ENCODE results near the gene NCAM2. TPM values are rescaled to one million over a fixed set of nuclear protein-coding genes. Genes with fewer than 3 reads are reported as not detected.

NCAM2 gene
- total and polyA plus RNA-seq, 2 donors, result 0.34 to 0.52 TPM

GRCh38 chr21:20997311-20997635 is 936 bp upstream of the NCAM2 start:
- H3K4me3 ChIP-seq (ENCODE audit: low read length in 2 of 2), result peak overlapping the region in 1 of 2 donors; percentile 39
- peaks cover 15 to 27% of the 10 kb centered on the region in 2 donors for H3K27me3 ChIP-seq (ENCODE audit: control insufficient read depth in 2 of 2, insufficient read depth in 1 of 2, low read length in 1 of 2)
- no peak overlapping the region for H3K27ac ChIP-seq (ENCODE audit: low read depth in 1 of 2, low read length in 1 of 2)
- 3% methylated on average over 20 of the region's 20 CpGs for WGBS
- no peaks in the 10 kb centered on the region for H3K36me3 ChIP-seq (ENCODE audit: control insufficient read depth in 2 of 2, insufficient read depth in 2 of 2, low read length in 1 of 2)
- DNase-seq (ENCODE audit: low read depth in 6 of 9, low spot score in 9 of 9), result no peak
- peaks cover 0 to 4% of the 10 kb centered on the region in 2 donors for H3K9me3 ChIP-seq (ENCODE audit: control insufficient read depth in 2 of 2, insufficient read depth in 1 of 2, low read length in 1 of 2)
- H3K4me1 ChIP-seq (ENCODE audit: control insufficient read depth in 2 of 2, insufficient read depth in 2 of 2, low read length in 2 of 2), result peaks cover 6 to 8% of the 10 kb centered on the region in 2 donors

- peak overlapping the region; percentile 28 to 39 for H3K4me3 ChIP-seq (ENCODE audit: low read length in 2 of 2)
- H3K9me3 ChIP-seq (ENCODE audit: control insufficient read depth in 2 of 2, insufficient read depth in 1 of 2, low read length in 1 of 2), result peaks cover 0 to 4% of the 10 kb centered on the region in 2 donors
- peaks cover 6 to 8% of the 10 kb centered on the region in 2 donors for H3K4me1 ChIP-seq (ENCODE audit: control insufficient read depth in 2 of 2, insufficient read depth in 2 of 2, low read length in 2 of 2)
- H3K36me3 ChIP-seq (ENCODE audit: control insufficient read depth in 2 of 2, insufficient read depth in 2 of 2, low read length in 1 of 2), result no peaks in the 10 kb centered on the region
- peak in 1 of 9 donors; percentile 5 for DNase-seq (ENCODE audit: low read depth in 6 of 9, low spot score in 9 of 9)
- H3K27me3 ChIP-seq (ENCODE audit: control insufficient read depth in 2 of 2, insufficient read depth in 1 of 2, low read length in 1 of 2), result peaks cover 15 to 27% of the 10 kb centered on the region in 2 donors
- WGBS, result 1% methylated on average over 14 of the region's 14 CpGs
- H3K27ac ChIP-seq (ENCODE audit: low read depth in 1 of 2, low read length in 1 of 2), result no peak overlapping the region
Observed at GRCh38 chr21:20998456-20998789, 214 bp downstream of the NCAM2 start.

GRCh38 chr21:20998886-20999285 is 677 bp downstream of the NCAM2 start:
- no peak for DNase-seq (ENCODE audit: low read depth in 6 of 9, low spot score in 9 of 9)
- Histone ChIP-seq H3K27me3 (ENCODE audit: control insufficient read depth in 2 of 2, insufficient read depth in 1 of 2, low read length in 1 of 2) (peaks cover 15 to 27% of the 10 kb centered on the region in 2 donors), H3K4me1 (ENCODE audit: control insufficient read depth in 2 of 2, insufficient read depth in 2 of 2, low read length in 2 of 2) (peaks cover 6 to 8% of the 10 kb centered on the region in 2 donors), H3K9me3 (ENCODE audit: control insufficient read depth in 2 of 2, insufficient read depth in 1 of 2, low read length in 1 of 2) (peaks cover 0 to 4% of the 10 kb centered on the region in 2 donors), H3K4me3 (ENCODE audit: low read length in 2 of 2) (peak overlapping the region in 1 of 2 donors; percentile 39), H3K36me3 (ENCODE audit: control insufficient read depth in 2 of 2, insufficient read depth in 2 of 2, low read length in 1 of 2) (no peaks in the 10 kb centered on the region), H3K27ac (ENCODE audit: low read depth in 1 of 2, low read length in 1 of 2) (no peak overlapping the region)
- 40% methylated on average over 5 of the region's 5 CpGs for WGBS

- peaks cover 0 to 4% of the 10 kb centered on the region in 2 donors for H3K9me3 ChIP-seq (ENCODE audit: control insufficient read depth in 2 of 2, insufficient read depth in 1 of 2, low read length in 1 of 2)
- WGBS, result 29% methylated on average over 3 of the region's 3 CpGs
- H3K27ac ChIP-seq (ENCODE audit: low read depth in 1 of 2, low read length in 1 of 2), result no peak overlapping the region
- H3K36me3 ChIP-seq (ENCODE audit: control insufficient read depth in 2 of 2, insufficient read depth in 2 of 2, low read length in 1 of 2), result no peaks in the 10 kb centered on the region
- H3K4me1 ChIP-seq (ENCODE audit: control insufficient read depth in 2 of 2, insufficient read depth in 2 of 2, low read length in 2 of 2), result peaks cover 6 to 8% of the 10 kb centered on the region in 2 donors
- H3K4me3 ChIP-seq (ENCODE audit: low read length in 2 of 2), result no peak overlapping the region
- peak in 5 of 9 donors; percentile 8 to 26 (median 14) for DNase-seq (ENCODE audit: low read depth in 6 of 9, low spot score in 9 of 9)
- H3K27me3 ChIP-seq (ENCODE audit: control insufficient read depth in 2 of 2, insufficient read depth in 1 of 2, low read length in 1 of 2), result peaks cover 15 to 27% of the 10 kb centered on the region in 2 donors
Observed at GRCh38 chr21:20999659-21000058, 1.4 kb downstream of the NCAM2 start.

- Histone ChIP-seq H3K9me3 (ENCODE audit: control insufficient read depth in 2 of 2, insufficient read depth in 1 of 2, low read length in 1 of 2) (peaks cover 0 to 4% of the 10 kb centered on the region in 2 donors), H3K27me3 (ENCODE audit: control insufficient read depth in 2 of 2, insufficient read depth in 1 of 2, low read length in 1 of 2) (peaks cover 15 to 27% of the 10 kb centered on the region in 2 donors), H3K4me3 (ENCODE audit: low read length in 2 of 2) (no peak overlapping the region), H3K27ac (ENCODE audit: low read depth in 1 of 2, low read length in 1 of 2) (no peak overlapping the region), H3K36me3 (ENCODE audit: control insufficient read depth in 2 of 2, insufficient read depth in 2 of 2, low read length in 1 of 2) (no peaks in the 10 kb centered on the region), H3K4me1 (ENCODE audit: control insufficient read depth in 2 of 2, insufficient read depth in 2 of 2, low read length in 2 of 2) (peaks cover 6 to 8% of the 10 kb centered on the region in 2 donors)
- WGBS, result 84% methylated on average over 3 of the region's 3 CpGs
- no peak for DNase-seq (ENCODE audit: low read depth in 6 of 9, low spot score in 9 of 9)
Observed at GRCh38 chr21:21000591-21001175, 2.5 kb downstream of the NCAM2 start.

GRCh38 chr21:21001591-21002100 is 3.4 kb downstream of the NCAM2 start:
- Histone ChIP-seq H3K27ac (ENCODE audit: low read depth in 1 of 2, low read length in 1 of 2) (no peak overlapping the region), H3K36me3 (ENCODE audit: control insufficient read depth in 2 of 2, insufficient read depth in 2 of 2, low read length in 1 of 2) (no peaks in the 10 kb centered on the region), H3K9me3 (ENCODE audit: control insufficient read depth in 2 of 2, insufficient read depth in 1 of 2, low read length in 1 of 2) (peaks cover 0 to 4% of the 10 kb centered on the region in 2 donors), H3K27me3 (ENCODE audit: control insufficient read depth in 2 of 2, insufficient read depth in 1 of 2, low read length in 1 of 2) (peaks cover 11 to 25% of the 10 kb centered on the region in 2 donors), H3K4me1 (ENCODE audit: control insufficient read depth in 2 of 2, insufficient read depth in 2 of 2, low read length in 2 of 2) (peaks cover 6 to 8% of the 10 kb centered on the region in 2 donors), H3K4me3 (ENCODE audit: low read length in 2 of 2) (no peak overlapping the region)
- WGBS, result 78% methylated on average over 6 of the region's 6 CpGs
- DNase-seq (ENCODE audit: low read depth in 6 of 9, low spot score in 9 of 9), result no peak

GRCh38 chr21:21002153-21002552 is 3.9 kb downstream of the NCAM2 start:
- 90% methylated on average over 4 of the region's 4 CpGs for WGBS
- Histone ChIP-seq H3K9me3 (ENCODE audit: control insufficient read depth in 2 of 2, insufficient read depth in 1 of 2, low read length in 1 of 2) (peaks cover 0 to 1% of the 10 kb centered on the region in 2 donors), H3K27ac (ENCODE audit: low read depth in 1 of 2, low read length in 1 of 2) (no peak overlapping the region), H3K4me1 (ENCODE audit: control insufficient read depth in 2 of 2, insufficient read depth in 2 of 2, low read length in 2 of 2) (peaks cover 6 to 8% of the 10 kb centered on the region in 2 donors), H3K27me3 (ENCODE audit: control insufficient read depth in 2 of 2, insufficient read depth in 1 of 2, low read length in 1 of 2) (peaks cover 6 to 20% of the 10 kb centered on the region in 2 donors), H3K36me3 (ENCODE audit: control insufficient read depth in 2 of 2, insufficient read depth in 2 of 2, low read length in 1 of 2) (no peaks in the 10 kb centered on the region), H3K4me3 (ENCODE audit: low read length in 2 of 2) (no peak overlapping the region)
- no peak for DNase-seq (ENCODE audit: low read depth in 6 of 9, low spot score in 9 of 9)

- Histone ChIP-seq H3K27me3 (ENCODE audit: control insufficient read depth in 2 of 2, insufficient read depth in 1 of 2, low read length in 1 of 2) (peaks cover 0 to 6% of the 10 kb centered on the region in 2 donors), H3K4me3 (ENCODE audit: low read length in 2 of 2) (no peak overlapping the region), H3K9me3 (ENCODE audit: control insufficient read depth in 2 of 2, insufficient read depth in 1 of 2, low read length in 1 of 2) (no peaks in the 10 kb centered on the region), H3K27ac (ENCODE audit: low read depth in 1 of 2, low read length in 1 of 2) (no peak overlapping the region), H3K4me1 (ENCODE audit: control insufficient read depth in 2 of 2, insufficient read depth in 2 of 2, low read length in 2 of 2) (no peaks in the 10 kb centered on the region), H3K36me3 (ENCODE audit: control insufficient read depth in 2 of 2, insufficient read depth in 2 of 2, low read length in 1 of 2) (no peaks in the 10 kb centered on the region)
- WGBS, result 63% methylated on average over 4 of the region's 4 CpGs
- no peak for DNase-seq (ENCODE audit: low read depth in 6 of 9, low spot score in 9 of 9)
Observed at GRCh38 chr21:21003701-21004100, 5.5 kb downstream of the NCAM2 start.

GRCh38 chr21:21007606-21008005 is 9.4 kb downstream of the NCAM2 start:
- no peak for DNase-seq (ENCODE audit: low read depth in 6 of 9, low spot score in 9 of 9)
- Histone ChIP-seq H3K36me3 (ENCODE audit: control insufficient read depth in 2 of 2, insufficient read depth in 2 of 2, low read length in 1 of 2) (no peaks in the 10 kb centered on the region), H3K4me1 (ENCODE audit: control insufficient read depth in 2 of 2, insufficient read depth in 2 of 2, low read length in 2 of 2) (no peaks in the 10 kb centered on the region), H3K27ac (ENCODE audit: low read depth in 1 of 2, low read length in 1 of 2) (no peak overlapping the region), H3K9me3 (ENCODE audit: control insufficient read depth in 2 of 2, insufficient read depth in 1 of 2, low read length in 1 of 2) (no peaks in the 10 kb centered on the region), H3K4me3 (ENCODE audit: low read length in 2 of 2) (no peak overlapping the region), H3K27me3 (ENCODE audit: control insufficient read depth in 2 of 2, insufficient read depth in 1 of 2, low read length in 1 of 2) (no peaks in the 10 kb centered on the region)
- 88% methylated on average over 6 of the region's 6 CpGs for WGBS

Data from thymus (tissue), 11 donors.